ENCODE results near the gene SLC23A2. TPM values are rescaled to one million over a fixed set of nuclear protein-coding genes. Genes with fewer than 3 reads are reported as not detected.
"Not testable (repeated sequence)": the region's sequence is repeated elsewhere in the genome, so short reads cannot be mapped to it uniquely, and the experiment has no call there.

The SLC23A2 gene
- polyA plus RNA-seq, 12 donors, result 8.3 to 19.2 (median 11.4) TPM; not detected in 1

DNA sequence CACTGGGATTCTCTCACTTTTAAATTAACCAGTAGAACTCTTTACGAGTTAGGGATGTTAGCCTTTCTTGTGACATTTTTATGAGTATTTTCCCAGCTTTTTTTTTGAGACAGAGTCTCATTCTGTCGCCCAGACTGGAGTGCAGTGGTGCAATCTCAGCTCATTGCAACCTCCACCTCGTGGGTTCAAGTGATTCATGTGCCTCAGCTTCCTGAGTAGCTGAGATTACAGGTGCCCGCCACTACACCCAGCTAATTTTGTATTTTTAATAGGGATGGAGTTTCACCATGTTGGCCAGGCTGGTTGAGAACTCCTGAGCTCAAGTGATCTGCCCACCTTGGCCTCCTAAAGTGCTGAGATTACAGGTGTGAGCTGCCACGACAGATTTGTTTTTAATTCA lies 123.2 kb downstream of the SLC23A2 start:
- not testable (repeated sequence) for DNase-seq

DNA sequence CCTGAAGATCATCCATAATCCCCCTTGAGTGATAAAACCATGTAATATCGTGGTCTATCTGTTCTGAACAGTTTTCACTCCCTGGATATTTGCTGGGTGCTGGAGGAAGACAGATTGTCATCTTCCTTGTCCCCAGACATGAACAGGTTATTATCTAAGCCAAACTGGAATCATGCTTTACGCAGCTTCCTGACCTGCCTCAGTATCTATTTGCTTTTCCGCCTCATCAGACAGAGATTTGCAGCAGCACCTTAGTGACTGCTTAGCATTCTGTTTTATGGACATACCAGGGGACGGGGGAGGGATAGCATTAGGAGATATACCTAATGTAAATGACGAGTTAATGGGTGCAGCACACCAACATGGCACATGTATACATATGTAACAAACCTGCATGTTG lies 124.6 kb downstream of the SLC23A2 start:
- no peak for DNase-seq

DNA sequence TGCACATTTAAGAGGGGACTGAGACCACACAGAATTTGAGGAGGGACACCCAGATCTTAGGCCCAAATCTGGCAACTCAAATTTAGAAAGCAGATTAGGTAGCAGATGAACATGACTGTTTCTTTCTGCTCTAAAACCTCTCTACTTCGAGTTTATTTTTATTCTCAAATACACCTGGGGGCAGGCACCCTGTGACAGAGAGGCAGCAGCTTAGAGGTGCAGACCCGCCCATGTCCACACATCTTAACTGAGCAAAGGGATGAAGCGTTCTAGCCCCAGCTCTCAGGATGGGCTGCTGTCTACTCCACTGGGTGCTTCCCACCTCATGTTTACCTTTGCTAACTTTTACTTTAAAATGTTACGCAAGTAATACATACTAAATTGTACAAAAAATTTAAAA lies 125.0 kb downstream of the SLC23A2 start:
- DNase-seq, result no peak

DNA sequence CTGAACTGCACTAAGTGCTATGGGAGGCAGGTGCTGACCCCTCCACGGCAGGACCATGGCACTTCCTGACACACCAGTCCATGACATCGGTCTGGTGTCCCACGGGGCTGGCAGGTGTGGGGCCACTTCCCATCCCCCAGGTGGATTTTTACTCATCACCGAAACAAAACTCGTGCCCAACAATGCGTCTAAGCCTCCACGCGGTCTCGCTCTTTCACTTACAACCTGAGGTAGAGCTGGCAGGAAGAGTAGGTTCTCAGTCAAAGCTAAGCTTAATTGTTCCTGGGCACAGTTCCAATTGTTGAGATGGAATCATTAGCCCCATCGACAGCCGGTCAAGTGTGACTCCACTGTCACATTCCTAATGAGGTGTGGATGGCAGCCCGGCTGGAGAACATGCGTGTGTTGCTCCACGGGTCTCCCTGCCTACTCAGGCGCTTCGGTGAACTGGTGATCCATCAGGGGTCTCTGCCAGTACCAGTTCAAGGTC lies 125.7 kb downstream of the SLC23A2 start:
- DNase-seq, result no peak

DNA sequence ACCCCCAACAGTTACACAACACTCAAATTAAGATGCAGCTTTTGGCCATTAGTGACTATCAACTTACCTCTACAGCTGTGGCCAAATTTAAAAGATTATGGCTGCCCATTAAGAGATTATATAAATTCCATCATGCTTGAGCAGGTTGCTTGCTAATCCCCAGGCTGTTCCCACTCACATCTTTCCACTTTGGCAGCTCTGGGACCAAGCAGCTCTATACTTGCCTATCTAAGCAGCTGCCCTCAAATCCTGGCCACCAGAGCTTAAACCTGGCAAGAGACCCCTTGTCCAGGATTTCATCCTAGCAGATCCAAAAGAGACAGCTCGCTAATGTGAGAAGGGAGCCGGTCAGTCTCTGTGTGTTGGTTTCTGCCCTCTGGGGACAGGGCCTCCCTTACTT lies 127.9 kb downstream of the SLC23A2 start:
- no peak for DNase-seq

DNA sequence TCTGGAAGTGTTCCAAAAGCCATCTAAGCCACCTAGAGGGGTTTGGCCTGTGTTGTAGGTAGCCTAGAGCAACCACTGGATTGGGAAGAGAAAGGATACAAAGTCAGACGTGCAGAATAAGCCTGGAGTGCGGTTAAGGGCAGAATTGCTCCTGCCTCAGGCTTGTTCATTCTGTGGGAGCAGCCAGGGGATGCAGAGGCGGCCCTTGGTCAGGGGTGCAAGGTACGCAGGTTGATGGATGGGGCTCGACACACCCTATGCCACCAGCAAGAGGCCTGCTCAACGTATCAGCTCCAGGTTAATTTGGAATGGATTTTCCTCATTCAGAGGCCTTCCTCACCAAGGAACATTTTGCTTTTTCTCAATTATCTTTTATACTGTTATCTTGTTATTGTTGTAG lies 129.8 kb downstream of the SLC23A2 start:
- DNase-seq, result no peak

DNA sequence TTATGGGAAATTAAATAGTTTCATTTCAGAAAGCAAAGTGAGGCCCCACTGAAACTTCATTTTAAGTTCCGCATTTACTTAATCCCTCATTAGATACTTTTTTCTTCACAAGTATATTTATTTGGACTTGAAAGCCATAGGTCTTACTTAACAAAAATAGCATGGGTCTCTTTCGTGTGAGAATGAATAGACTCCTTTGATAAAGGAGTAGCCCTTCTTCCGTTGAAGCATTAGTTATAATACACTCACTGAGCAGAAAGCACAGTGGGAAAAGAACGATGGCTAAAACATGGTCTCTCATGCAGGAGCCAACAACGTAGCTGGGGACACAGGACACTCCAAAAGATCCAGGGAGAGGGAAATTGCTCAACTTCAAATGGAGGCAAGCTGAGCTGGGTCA lies 130.4 kb downstream of the SLC23A2 start:
- DNase-seq, result no peak

DNA sequence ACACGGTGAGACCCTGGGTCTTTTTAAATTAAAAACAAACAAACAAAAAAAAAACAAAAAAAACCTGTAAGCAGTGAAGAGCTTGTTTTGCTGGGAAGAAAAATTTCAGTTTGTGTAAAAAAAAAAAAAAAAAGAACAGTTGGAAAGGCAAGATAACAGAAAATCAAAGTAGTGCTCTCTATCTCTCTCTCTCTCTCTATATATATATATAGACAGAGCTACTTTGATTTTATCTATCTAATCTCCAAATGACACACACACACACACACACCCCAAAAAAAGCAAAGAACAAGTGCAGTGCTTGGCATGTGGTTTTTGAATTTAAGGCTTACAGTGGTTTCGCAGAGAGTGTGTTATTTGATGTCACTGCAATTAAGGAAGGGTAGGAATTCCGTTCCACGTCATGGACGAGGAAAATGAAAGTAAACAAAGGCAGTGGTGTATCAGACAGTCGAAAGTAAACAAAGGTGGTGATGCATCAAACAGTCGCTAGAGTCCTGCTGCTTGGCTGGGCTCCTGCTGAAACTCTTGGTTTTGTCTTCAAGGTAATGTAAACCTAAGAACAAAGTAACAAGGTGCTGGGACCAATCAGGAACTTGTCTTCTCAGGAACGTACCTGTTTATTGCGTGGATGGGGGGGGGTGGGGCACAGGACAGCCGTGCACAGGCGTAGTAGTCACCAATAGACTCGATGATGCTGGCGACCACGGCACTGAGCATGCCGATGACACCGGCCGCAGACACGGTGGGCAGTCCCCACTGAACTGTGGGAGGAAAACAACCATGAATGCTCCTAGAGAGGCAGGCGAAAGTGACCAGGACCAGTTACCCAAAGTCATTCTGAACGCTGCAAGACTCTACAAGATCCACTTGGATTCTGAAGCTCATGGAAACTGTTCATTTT lies 131.8 kb downstream of the SLC23A2 start:
- no peak for DNase-seq

DNA sequence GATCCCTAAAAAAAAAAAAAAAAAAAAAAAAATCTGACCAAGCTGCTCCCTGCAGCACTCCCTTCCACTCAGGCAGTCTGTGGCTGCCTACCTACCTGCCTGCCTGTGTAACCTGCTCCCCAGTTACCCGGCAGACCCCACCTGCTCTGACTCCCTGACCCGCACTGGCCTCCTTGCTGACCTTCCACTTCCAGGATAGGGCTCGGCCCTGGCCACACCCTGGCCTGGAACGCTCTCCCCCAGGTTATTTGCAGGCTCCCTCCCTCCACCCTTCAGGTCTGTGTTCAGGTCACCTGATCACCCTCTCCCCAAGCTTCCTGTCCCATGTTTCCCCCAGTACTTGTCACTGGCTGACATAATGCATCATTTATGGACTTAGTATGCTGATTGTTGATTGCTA lies 134.3 kb downstream of the SLC23A2 start:
- DNase-seq, result no peak

DNA sequence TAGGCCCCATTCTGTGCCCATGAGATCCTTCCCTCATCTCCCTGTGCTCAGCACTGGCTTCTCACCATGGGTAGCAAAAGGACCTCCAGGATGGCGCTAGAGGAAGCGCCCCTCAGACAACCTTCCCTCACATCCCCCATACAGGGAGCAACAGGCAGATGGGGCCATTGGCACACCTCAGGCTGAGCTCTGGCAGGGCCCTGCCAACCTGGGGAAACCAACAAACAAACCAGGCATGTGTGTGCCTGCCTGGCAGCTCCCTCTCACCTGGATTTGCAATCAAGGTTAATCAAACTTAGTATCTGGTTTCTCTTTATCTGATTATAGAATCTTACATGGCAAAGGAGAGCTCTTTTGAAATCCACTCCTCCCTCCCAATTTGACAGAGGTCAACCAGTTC lies 134.9 kb downstream of the SLC23A2 start:
- no peak for DNase-seq

DNA sequence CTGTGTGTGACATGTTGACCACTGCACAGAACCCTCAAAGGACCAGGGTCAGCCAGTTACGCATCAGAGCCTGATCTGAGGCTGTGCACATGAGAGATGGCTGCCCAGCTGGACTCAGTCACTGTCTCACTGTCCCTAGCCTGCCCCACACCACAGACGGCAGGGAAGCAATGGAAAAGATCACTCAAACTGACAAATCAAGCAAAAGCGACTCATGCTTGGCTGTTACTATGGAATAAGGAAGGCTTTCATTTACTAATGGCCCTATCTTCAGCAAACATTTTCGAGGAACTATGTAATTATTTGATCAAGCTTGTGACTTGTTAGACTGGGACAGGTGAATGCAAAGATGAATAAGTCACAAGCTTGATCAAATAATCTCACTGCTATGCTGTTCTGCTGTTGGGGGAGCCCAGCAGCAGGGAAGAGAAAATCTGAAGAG lies 137.0 kb downstream of the SLC23A2 start:
- no peak for DNase-seq

DNA sequence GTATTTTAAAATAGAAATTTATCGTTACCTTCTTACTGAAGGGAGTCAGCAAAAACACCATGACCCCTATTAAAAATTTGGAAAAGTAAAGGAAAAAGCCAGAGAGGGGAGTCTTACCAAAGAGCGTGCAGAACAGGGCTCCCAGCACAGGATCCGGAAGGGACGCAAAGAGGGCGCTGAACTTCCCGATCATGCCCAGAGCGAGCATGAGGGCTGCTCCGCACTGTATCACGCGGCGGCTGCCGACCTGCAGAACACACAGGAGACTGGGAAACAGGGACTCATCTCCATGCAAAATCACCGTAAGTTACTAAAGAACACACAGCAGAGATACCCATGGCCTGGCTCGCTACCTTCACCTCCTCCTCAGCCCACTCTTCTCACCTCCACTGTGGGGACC lies 138.6 kb downstream of the SLC23A2 start:
- no peak for DNase-seq

DNA sequence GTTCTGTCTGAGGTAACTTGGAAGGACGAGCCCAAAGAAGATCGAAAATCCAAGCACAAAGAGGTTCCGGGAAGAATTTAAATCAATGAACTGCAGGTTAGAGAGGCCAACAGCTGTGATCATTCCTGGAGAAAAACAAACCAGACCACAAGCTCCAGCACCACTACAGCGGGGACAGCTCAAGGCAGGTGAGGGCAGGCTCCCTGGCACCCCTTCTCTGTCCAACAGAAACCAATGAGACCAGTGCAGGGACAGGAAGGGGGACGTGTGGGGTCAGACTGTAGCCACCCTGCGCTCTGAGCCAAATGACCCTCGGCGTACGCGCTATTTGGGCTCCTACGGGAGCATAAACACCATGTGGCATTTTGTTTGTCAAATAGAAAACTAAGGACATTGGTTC lies 139.3 kb downstream of the SLC23A2 start:
- no peak for DNase-seq

DNA sequence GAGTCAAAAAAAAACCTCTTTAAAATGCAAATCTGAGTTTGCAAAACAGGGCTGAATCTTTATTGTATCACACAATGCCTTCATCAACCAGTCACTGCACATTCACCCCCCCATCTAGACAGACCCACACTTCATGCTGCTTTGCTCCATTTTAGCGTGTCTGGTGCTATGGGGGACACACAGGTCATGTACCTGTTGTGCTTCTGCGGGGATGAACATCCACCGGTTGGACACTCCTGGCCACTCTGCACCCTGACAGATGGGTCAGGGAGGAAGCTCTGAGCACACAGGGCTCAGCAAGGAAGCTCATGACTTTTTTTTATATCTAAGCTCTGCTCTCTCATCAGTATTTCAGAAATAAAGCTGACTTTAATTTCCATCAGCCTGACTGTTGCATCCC lies 143.3 kb downstream of the SLC23A2 start:
- no peak for DNase-seq

DNA sequence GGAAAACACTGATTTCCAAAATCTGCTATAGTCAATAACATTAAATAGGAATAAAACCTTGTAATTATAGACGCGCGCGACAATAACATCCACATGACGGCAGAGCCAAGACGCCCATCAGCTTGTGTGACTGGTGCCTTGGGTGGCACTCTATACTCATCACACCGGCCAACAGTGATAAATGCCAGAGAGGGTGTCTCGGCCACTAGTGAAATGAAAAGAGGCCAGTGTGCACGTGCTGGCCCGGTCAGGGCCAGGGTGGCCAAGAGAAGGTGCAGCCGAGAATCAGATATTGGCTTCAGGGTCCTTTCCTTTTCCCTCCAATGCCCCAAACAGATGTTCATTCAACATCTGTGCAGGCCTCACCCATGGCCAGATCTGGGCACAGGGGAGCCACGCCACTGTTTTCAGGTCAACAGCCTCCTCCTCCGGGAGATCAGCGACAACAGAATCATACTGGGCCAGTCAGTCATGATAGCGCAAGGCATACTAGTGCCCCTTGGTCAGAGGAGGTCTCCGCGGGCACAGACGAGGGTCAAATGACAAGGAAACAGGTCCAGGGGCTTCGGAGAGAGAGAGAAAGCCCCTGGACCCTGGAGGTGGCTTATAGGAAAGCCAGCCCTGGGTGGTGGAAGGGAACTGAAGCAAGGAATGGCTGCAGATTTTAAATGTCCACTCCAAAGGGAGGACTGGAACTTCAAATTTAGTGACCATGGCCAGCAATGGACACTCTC lies 145.1 kb downstream of the SLC23A2 start:
- DNase-seq, result no peak

DNA sequence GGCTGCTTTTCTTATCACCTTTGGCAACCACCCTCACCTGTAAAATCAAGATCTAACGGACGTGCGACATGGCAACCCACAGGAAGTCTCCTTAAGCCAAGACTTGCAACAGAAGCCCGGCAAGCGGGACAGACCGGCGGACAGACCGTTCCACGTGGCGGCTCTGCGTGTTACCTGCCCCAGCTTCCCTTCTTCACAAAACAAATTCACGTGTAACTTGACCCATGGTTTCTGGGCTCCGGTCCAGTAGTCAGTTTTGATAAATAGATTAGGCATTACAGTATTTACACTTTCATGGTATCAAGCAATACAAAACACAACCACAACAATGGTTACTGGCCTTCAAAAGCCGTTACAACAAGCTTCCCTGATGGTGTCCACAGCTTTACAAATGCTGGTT lies 145.8 kb downstream of the SLC23A2 start:
- DNase-seq, result no peak

DNA sequence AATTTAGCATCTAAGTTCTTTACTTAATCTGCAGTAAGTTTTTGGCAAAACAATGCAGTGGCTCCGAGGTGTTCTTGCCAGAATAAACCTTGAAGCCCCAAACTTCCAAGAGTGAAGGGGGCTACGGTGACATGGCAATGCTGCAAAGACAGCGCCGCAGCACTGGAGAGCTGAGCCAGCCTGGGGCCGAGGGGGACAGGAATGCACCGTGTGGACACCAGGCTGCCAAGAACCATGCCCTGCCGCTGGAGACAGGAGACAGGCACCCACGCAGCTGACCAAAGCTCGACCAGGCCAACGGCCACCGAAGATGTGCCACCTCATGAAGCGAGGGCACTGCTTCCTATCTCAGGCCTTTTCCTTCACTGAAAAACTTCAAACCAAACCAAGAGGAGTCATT lies 146.2 kb downstream of the SLC23A2 start:
- DNase-seq, result no peak

DNA sequence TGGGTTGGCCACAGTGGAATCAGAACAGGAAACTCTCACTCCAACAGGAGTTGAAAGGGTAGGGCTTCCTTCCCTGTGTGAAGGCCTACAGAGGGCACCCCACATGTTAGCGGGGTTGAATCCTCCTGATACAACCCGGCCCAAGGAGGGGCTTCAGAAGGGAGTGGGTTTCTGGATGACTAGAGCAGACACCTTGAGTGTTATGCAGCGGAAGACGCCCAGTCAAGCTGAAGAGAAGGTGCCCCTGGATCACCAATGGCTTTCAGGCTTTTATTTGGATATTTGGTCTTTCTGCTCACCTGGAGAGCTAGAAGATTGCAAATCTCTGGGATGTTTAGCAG lies 146.8 kb downstream of the SLC23A2 start:
- no peak for DNase-seq

DNA sequence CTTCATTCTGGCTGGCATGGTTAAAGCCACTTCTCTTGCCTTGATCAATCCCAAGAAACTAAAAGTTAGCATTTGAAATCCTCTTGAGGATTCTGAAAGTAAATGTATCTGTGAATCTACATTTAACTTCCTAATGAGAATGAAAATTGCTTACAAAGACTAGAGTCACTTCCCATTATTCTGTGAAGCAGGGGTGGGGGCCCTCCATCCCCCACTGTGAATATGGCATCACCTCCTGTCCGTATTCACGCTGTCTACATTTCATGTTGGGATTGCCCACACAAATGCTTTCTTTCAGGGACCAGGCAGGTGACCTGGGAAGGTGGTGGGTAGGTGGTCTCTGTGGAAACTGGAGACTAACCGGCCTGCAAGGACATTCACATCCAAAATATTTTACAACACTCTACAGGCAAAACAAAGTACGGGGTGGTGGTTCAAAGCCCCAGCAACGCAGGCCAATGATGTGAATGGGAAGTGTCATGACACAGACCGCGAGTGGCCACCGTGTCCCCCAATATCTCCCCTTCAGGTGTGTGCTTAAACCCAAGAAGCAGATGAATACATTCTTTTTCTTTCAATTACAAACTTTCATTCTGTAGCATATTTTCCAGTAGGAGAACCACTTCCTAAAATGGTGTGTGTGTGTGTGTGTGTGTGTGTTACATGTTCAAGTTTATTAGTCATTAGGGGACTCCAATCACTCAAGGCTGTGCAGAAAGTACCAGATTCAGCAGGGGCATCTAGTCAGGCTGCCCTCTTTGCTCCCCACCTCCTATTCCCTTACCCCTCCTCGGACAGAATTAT lies 147.4 kb downstream of the SLC23A2 start:
- DNase-seq, result no peak

DNA sequence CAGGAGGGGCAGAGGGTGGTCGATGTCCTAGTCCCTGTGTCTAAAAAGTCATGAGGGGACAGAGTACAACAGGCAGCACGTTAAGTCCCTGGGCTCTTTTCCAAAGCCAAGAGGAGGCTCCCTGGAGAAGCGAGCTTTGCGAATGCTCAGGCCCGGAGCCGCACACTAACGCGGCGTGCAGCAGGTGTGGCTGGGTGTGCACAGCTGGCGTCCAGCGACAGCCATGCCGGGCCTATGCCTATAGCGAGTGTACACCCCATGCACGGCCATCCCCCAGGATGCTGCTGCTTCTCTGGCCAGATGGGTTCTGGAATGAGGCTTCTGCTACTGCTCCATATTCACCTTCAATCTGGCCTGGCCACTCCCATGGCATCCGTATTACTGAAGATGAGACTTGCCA lies 148.3 kb downstream of the SLC23A2 start:
- DNase-seq, result no peak

DNA sequence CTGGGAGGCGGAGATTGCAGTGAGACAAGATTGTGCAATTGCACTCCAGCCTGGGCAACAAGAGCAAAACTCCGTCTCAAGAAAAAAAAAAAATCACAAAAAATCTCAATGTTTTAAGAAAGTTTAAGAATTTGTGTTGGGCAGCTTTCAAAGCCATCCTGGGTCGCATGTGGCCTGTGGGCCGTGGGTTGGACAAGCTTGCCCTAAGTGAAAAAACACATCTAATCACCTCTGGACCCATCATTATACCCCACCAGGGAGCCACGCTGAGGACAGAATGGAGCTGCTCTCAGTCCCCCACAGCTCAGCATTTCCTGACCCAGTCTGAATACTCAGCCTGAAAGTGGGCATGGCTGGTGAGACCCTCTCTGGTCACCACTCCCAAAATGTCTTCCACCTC lies 150.3 kb downstream of the SLC23A2 start:
- DNase-seq, result no peak

DNA sequence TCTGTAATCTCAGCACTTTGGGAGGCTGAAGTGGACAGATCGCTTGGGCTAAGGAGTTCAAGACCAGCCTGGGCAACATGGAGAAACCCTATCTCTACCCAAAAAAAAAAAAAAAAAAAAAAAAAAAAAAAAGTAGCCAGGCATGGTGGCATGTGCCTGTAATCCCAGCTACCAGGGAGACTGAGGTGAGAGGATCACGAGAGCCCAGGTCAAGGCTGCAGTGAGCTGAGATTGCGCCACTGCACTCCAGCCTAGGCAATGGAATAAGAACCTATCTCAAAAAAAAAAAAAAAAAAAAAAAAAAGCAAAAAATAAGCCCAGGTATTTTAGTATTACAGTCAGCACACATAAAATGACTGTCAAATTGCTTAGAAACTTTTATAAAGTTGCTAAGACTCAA lies 152.5 kb downstream of the SLC23A2 start:
- not testable (repeated sequence) for DNase-seq

Measured in muscle of arm (tissue), 12 donors.